Panc1 (cell line): Measurements from ENCODE around the gene PATJ.
"Not testable (repeated sequence)": the region's sequence is repeated elsewhere in the genome, so short reads cannot be mapped to it uniquely, and the experiment has no call there.

ENCODE experiments used
- CTCF ChIP-seq: fragments of 450-650 bp; IDR thresholded peaks from 2 replicates; pipeline ENCODE4 v1.5.1; 2017; ENCODE audit warnings: mild to moderate bottlenecking
- POLR2AphosphoS5 ChIP-seq: IDR thresholded peaks from 2 replicates; pipeline ENCODE4 v1.6.1; 2012; ENCODE audit warnings: mild to moderate bottlenecking, low read depth, low read length, moderate library complexity

- TF ChIP-seq CTCF, POLR2AphosphoS5: not testable (repeated sequence)
These were observed 443.0 kb downstream of the PATJ start for GRCh38 chr1:62185233-62185632.
